Head of caudate nucleus (tissue), 42 donors: ENCODE results near the gene SLC19A3.

Experiments
- DNase-seq, 42 donors: peaks; one replicate each; pipeline versions ENCODE4 v3.0.0 to v3.0.0-alpha.2; 2020 to 2021; ENCODE audit warnings: mixed read lengths in 7 of 42
- intact Hi-C: fragments of 100-400 bp; cut with DNase I; formaldehyde crosslinking; loops from one replicate; pipeline ENCODE4 v1.15.0; 2022

SLC19A3 gene

GRCh38 chr2:227654426-227654825, 63.4 kb downstream of the SLC19A3 start:
- intact Hi-C loops: loop anchor here (10.0 kb wide), 1 partner anchor 210 kb away; no protein-coding TSS in a partner anchor
- DNase-seq: no peak

DNA sequence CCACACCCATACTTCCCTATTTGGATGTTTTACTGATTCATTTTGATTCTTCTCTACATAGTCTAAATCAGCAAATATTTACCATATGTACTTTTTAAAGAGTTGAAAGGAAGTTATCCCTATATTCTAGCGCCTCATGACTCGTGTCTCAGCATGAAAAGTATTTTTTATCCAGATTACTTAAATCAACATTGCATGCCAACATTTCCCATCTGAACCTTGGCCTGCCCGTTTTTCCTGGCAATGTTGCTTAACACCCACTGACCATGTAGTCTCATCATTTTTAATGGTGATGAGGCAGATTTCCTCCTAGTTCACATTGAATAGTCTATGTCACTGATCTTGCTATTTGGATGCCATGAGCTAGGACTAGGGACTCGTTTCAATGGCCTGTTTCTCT, 64.4 kb downstream of the SLC19A3 start:
- intact Hi-C loops: loop anchor here (10.0 kb wide), 1 partner anchor 211 kb away; no protein-coding TSS in a partner anchor
- DNase-seq: no peak

GRCh38 chr2:227643990-227644551, 73.8 kb downstream of the SLC19A3 start:
- no peak for DNase-seq
- intact Hi-C loops: no loop called here

DNA sequence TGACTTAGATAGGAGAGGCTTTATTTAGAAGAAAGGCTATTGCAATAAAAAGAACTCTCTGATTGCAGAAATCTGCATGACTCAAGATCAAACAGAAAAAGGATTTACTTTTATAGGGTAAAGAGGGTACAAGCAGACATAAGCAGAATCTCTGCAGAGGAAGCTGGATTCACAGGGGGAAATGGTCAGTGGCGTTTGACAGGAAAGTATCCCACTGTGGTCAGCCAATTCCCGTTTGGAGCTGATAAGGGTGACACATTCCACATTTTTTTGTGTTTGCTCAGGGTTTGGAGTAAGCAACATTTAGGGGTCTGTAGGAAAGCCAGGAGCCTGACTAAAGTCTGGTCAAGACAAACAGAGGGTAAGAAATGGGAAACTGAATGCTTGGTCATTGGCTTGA, 75.2 kb downstream of the SLC19A3 start:
- DNase-seq: no peak
- intact Hi-C loops: no loop called here

DNA sequence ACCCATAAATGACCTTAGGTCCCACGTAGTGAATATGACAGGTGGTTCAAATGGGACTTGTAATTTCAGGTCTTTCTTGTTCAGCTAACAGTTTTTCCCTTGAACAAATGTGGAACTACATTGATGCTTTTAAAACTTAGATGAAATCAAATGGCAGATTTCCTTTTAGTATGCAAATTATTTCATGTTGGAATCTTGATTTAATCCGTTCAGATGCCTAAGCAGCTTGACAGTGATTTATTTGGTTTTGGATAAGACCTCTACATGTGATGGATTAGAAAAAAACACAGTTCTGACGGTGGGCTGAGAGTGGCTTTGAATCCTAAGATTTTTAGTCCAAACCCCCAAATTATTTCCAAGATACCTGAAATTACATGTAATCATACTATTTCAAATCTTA, 83.6 kb downstream of the SLC19A3 start:
- DNase-seq: no peak
- intact Hi-C loops: no loop called here
